Right ventricle myocardium inferior (tissue), 1 donor: Measurements from ENCODE around the gene RTN1. TPM values are rescaled to one million over a fixed set of nuclear protein-coding genes. Genes with fewer than 3 reads are reported as not detected.
"Not testable (repeated sequence)": the region's sequence is repeated elsewhere in the genome, so short reads cannot be mapped to it uniquely, and the experiment has no call there.

Experiments
- ATAC-seq: fragments of 200-7000 bp; cut with Tn5 transposase; one replicate; pipeline ENCODE4 v1.9.1; 2020; ENCODE audit warnings: mild to moderate bottlenecking, moderate library complexity
- DNase-seq: peaks from one replicate; pipeline ENCODE4 v3.0.0; 2021; ENCODE audit errors: missing footprints
- intact Hi-C: fragments of 100-400 bp; cut with DNase I; formaldehyde crosslinking; loops from one replicate; pipeline ENCODE4 v1.11.0; 2022
- total RNA-seq: library from RNA; stranded (reverse); fragmentation: NEBNext Ultra II Directional; extraction: Animal tissue kit (Norgen Biotek cat#: 25700); gene quantifications from one replicate; pipeline ENCODE4 v1.2.1, GENCODE V29; 2021
- donor health status: DM: no; HTN: yes; CAD: no; lungs with severe emphysema.

RTN1 gene
- total RNA-seq, 1 donor from 2014 or later = 1.6 TPM

DNA sequence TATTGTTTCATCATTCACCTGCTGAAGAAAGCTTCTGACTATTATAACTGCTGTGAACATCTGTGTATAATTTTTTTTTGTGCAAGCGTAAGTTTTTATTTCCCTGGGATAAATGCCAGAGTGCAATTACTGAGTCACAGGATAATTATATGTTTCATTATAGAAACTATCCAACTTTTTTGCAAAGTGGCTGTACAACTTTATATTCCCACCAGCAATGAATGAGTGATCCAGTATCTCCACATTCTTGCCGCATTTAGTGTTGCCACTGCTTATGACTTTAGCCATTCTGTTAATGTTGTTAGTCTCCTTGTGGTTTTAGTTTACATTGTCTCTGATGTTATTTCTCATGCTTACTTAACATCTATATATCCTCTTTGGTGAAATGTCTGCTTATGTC is 205.8 kb downstream of the RTN1 start:
- no peak for DNase-seq
- intact Hi-C loops = no loop called here
- no peak for ATAC-seq

DNA sequence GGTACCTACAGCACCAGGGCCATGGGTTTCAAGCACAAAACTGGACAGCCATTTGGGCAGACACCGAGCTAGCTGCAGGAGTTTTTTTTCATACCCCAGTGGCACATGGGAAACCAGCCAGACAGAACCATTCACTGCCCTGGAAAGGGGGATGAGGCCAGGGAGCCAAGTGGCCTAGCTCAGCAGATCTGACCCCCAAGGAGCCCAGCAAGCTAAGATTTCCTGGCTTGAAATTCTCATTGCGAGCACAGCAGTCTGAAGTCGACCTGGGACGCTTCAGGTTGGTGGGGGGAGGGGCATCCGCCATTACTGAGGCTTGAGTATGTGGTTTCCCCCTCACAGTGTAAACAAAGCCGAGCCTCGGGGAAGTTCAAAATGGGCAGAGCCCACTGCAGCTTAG is 212.8 kb downstream of the RTN1 start:
- ATAC-seq (no peak), DNase-seq (no peak)
- intact Hi-C loops = no loop called here

DNA sequence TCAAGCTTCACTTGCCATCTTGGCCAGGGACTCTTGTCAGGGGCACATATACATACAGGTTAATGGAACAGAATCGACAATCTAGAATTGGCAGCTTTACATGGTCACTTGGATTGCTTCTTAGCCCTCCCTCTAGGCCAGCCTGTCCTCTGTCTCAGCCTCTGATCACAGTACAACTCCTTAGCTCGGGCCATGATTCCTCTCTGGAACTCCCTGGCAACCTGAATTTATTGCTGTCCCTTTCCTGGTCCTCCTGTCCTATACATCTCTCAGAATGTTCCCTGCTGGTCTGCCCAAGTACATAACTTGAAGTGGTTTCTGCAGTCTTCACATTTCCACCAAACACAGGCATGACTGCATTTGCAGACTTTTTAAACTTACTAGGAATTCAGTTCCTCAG is 214.1 kb downstream of the RTN1 start:
- DNase-seq (no peak), ATAC-seq (no peak)
- intact Hi-C loops = no loop called here

DNA sequence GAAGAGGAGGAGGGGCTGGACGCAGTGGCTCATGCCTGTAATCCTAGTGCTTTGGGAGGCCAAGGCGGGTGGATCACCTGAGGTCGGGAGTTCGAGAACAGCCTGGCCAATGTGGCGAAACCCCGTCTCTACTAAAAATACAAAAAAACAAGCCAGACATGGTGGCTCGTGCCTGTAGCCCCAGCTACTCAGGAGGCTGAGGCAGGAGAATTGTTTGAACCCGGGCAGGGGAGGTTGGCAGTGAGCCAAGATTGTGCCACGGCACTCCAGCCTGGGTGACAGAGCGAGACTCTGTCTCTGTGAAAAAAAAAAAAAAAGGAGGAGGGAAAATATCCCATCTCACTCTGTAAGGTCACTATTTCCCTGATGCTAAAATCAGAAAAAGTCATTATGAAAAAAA is 216.4 kb downstream of the RTN1 start:
- ATAC-seq, DNase-seq, intact Hi-C loops: not testable (repeated sequence)

DNA sequence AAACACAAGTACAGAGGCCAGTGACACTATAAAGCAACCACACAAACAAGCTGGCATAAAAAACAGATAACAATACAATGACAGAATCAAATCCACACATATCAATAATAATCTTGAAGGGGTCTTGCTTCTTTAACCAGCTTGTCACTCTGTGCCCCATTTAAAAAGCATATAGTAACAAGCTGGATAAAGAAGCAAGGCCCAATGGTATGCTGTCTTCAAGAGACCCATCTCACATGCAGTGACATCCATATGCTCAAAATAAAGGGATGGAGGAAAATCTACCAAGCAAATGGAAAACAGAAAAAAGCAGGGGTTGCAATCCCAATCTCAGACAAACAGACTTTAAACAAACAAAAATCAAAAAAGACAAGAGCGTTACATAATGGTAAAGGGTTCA is 223.7 kb downstream of the RTN1 start:
- ATAC-seq, intact Hi-C loops, DNase-seq: not testable (repeated sequence)

DNA sequence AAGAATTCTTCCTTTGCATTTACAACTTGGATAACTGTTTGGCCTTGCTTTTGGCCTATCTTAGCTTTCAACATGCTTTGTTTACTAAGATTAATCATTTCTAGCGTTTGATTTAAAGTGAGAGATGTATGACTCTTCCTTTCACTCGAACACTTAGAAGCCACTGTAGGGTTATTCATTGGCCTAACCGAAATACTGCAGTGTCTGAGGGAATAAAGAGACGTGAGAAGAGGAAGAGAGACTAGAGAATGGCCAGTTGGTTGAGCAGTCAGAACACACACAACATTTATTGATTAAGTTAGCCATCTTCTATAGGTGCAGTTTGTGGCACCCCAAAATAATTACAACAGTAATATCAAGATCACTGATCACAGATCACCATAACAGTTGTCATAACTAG is 231.7 kb downstream of the RTN1 start:
- intact Hi-C loops = no loop called here
- no peak for ATAC-seq

DNA sequence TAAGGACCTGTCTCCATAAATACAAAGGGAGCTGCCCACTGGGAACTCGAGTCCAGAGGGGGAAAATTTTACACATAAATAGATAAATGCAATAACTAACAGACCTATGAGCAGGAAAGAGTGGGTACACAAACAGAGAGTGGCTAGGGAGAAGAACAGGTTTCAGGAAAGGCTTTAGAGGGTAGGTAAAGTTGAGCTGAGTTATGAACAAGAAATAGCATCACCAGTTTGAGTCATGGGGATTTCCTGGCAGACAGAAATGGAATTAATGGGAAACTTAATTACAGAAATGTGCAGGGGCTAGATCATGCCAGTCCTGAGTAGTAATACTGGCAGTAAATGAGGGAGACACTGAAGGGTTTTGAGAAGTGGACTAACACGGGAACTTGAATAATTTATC is 236.0 kb downstream of the RTN1 start:
- intact Hi-C loops = no loop called here
- DNase-seq (no peak), ATAC-seq (no peak)

More for the DNA sequence above, 231.7 kb downstream of the RTN1 start:
- no peak for DNase-seq

DNA sequence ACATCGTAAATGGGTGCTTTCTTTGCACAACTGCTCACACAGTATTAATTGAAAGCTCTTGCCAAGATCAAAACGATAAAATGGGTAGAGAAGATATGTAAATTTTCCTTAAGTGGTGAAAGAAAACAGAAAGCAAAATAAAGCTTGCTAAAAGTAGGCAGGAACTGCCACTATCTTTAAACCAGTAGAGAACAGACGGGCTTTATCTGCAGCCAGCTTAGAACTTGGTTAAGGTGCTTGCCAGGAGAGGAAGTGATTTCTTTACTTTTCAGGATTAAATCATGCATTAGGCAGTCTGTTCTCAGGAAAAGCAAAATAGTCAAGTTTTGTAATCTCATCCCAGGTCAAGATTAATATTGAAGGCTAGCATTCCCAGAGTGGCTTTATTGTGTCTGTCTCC is 237.1 kb downstream of the RTN1 start:
- ATAC-seq = no peak
- intact Hi-C loops = no loop called here
- no peak for DNase-seq

DNA sequence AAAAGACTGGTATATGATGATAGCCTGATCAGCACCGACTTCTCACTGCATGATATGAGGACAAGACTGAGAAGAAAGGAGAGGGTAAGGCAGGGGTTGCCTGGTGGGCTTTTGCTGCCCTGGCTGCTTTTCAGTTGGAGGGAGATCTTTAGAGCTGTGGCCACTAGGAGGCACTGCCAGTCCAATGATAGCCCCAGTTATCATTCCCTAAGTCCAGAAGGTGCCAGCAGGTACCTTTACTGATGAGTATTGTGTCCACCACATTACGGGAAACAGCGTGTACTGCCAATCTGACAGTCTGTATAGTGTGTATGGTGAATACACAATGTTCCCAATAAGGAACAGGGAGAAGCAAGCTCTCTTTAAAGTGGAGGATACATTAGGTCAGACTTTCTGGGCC is 238.2 kb downstream of the RTN1 start:
- ATAC-seq (no peak), DNase-seq (no peak)
- intact Hi-C loops = no loop called here

DNA sequence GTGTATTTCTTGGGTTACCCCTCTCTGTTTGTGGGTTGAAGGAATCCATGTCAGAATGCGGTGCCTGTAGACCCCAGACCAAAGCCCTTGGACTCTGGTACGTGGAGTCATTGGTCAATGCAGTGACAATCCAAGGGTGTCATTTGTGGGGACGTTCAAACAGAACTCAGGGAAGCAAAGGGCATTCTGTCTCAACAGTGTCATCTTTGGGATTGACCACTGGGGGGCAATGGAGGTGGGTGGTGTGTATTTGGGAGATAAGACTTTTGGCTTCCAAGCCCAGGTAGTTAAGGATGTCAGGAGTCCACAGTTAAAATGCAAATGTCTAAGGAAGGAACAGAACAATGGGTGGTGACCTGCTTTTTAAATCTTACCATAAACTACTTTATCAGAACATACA is 239.3 kb downstream of the RTN1 start:
- intact Hi-C loops = no loop called here
- ATAC-seq (no peak), DNase-seq (no peak)

DNA sequence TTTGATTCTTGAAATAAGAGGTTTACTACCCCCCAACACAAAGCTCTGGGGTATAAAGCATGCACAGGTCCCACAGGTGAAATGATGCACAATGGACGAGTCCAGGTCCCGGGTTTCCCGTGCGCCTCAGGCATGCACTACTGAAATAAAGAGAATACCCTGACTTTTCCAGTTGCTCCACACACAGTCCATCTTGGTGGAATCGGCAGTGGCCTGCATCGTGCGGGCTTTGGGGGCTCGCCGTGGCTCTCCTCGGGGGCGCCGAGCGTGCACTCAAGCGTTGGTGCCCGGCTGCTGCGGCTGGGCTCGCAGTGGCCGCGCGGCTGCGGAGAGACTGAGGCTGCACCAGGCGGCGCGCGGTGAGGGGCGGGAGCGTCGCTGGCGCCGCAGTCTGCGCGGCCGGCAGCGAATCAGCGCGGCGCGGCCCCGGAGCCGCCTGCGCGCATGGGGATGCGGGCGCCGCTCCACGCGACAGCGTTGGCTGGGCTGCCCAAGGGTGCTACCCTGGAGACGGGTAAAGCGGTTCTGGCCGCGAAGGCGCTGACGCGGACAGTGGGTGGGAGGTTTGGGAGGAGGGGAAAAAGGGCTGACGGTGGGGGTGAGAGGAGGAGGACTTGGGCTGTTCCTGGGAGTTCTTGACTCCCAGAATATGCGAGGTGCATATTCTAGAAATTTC is 240.2 kb downstream of the RTN1 start:
- DNase-seq (no peak), ATAC-seq (peak; percentile 13)
- intact Hi-C loops = no loop called here

DNA sequence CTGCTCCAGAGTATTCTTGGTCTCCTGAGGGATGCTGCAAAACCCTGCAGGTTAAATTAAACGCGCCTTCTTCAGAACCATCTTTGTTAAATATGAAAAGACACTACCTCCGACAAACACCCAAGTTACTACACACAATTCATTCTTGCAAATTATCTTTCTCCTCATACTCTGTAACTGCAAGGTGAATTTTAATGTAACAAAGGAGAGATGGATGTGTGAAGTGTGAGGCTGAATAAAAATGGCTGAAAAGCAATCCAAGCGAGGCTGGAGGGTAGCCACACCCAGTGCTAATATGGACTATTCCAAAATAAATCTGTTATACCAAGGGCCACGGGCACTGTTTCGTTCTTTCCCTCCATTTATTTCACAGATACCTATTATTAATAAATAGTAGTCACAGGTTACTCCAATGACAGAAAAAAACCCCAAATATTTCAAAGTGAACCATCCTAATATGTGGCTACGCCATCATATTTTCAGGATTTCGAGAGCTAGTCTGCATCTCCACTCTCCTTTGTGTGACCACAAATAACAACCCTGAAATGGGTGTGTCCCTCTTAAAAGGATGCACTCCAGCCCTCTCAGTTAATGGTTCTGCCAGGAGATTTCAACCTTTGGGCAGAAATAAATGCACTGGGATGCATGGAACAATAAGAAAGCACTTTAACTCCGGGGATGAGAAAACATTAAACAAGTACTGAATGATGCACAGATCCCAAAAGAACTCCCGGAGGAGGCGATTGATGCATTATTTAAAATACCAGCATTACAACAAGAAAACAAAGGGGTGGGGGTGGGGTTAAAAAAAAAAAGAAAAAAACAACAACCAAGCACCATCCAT is 240.9 kb downstream of the RTN1 start:
- ATAC-seq (no peak), DNase-seq (no peak)
- intact Hi-C loops = no loop called here

DNA sequence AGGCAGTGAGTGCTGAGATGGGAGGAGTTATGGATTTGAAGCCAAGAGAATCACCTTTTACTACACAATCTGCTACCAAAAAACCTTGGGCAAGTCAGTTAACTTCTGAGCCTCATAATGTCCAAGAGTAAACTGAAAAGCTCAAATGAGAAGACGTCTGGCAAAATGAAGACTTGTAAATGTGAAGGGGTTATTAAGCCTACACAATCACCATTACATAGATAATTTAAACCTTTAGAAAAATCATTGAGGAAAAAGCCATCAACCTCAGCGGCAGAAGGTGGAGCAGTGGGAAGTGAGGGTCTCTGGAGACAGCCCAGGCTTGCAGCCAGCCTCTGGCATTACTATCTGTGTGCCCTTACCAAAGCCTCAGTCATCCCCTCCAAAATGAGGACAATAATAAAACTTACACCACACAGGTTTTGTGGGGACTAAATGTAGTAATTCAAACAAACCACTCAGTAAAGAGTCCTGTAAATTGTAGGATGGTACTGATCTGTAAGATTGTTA is 243.5 kb downstream of the RTN1 start:
- intact Hi-C loops = no loop called here
- no peak for DNase-seq
- ATAC-seq = no peak

DNA sequence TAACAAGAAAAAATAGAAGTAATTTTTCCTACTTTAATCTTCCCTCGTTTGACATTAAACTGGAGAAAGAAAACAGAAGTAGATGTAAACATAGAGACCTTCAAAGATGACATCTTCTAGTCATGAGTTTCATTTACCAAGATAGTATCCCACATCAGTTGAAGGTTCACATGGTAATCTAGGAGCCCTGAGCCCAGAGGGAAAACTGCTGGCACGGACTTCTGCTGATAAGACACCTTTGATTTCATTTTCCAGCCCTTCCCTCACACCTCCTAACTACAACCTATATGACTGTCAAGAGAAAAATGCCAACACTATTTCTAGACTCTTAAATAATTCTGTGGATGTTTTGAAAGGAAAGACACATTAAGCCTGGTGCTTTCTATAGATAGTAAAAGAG is 247.9 kb downstream of the RTN1 start:
- ATAC-seq = no peak
- intact Hi-C loops = no loop called here
- DNase-seq = no peak

DNA sequence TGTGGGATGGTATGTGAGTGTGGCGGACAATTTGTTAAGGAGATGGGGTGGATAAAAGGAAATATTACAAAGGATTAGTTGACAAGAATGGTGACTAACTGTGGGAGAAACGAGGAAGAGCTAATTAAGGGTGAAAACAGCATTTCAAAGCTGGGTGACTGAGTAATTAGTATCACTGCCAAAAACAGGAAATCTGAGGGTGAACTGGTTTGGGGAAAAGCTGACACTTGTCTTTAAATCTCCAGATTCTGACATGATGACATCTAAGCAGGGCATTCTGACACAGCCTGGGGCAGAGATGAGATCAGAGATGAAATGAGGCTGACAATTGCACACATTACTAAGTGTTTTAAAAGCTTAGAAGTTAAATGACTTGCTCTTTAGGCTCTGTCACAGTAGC is 251.5 kb downstream of the RTN1 start:
- no peak for ATAC-seq
- intact Hi-C loops = no loop called here
- DNase-seq = no peak

DNA sequence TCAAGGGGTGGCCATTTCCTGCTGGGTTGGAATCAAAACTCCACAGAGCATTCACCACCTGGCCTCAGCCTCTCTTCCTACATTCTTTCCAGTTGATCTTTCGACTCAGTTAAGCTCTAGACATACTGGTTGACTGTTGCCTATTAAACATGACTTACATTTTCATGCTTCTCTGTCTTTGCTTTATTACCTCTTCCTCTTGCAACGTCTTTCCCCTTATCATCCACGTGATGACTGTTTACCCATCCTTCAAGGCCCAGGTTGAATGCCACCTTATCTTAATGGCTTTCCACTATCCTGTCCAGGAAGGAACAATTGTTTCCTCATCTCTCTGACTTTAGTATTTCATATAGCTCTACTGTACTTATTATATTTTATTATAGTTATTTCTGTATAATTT is 269.5 kb downstream of the RTN1 start:
- ATAC-seq (no peak), DNase-seq (no peak)
- intact Hi-C loops = no loop called here

DNA sequence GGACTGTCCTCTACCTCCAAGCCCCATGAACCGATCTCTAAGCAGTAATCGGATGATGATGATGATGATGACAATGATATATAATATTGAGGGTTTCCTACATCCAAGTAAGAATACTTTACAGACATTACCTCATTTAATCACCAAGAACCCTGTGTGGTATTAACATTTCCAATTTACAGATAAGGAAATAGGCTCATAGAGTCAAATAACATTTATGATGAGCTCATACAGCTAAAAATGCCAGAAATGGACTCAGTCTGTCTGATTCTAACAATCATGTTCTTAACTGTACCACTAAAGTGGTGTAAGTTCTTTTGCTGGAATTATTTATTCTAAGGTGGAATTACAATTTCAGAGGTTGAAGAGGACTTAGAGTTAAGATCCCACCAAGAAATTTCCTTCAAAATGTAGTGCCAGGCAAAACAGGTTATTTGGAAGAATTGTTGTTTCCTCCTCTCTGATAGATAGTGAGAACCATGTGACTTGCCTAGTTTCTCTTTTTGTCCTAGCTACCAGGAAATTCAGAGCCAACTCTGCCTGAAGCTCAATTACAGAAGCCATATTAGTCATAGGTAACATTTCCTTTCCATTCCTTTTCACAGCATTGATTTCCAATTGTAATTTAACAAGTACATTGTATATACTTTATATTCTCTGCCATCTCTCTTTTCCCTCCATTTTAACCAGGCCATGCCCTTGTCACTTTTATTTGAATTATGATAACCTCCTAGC is 270.2 kb downstream of the RTN1 start:
- ATAC-seq (no peak), DNase-seq (no peak)
- intact Hi-C loops = no loop called here

DNA sequence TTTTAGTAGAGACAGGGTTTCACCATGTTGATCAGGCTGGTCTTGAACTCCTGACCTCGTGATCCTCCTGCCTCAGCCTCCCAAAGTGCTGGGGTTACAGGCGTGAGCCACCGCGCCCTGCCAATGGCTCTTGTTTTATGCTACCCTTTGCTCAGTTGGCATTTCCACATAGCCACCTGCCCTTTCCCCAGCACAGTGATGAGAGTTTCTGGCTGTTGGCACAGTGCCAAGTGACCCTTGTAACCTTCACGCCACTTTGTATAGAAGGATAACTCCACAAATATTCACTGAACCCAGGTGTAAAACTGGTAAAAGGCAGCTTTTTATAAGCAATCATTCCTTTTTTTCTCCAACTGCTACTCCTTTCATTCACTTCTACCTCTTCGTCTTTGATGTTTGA is 275.5 kb downstream of the RTN1 start:
- intact Hi-C loops = no loop called here
- DNase-seq (no peak), ATAC-seq (no peak)

DNA sequence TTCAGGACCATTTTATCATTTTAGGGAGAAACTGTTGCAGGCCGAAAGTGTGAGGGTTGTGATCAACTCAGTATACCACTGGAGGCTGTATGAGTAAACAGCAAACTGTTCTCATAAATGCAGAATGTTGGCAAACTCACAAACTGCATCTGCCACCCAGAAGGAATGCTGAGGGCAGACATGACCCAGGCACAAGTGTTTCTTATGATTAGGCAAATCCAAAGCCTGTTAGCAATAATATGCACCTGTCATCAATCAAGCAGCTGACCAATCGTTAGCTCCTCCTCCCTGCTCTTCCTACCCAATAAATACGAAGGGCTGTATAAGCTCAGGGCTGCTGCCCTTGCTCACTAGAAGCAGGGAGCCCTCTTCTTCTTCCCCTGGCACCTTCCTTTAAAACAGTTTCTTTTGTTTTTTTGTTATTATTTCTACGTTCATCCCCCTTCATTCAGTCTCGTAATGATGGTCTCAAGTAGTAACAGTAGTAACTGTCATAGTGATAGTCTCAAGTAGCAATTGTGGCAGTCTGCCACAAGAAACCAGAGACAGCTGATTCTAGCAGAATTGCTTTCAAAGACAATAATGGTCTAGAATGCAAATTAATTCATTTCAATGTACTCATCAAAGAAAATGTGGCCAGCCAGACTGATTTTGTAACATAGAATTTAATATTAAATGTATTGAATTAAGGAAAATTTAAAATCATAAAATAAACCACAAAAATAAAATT is 278.8 kb downstream of the RTN1 start:
- intact Hi-C loops = no loop called here
- DNase-seq (no peak), ATAC-seq (no peak)
